Fibroblast of lung (primary cell): ENCODE results near the gene URAD. TPM values are rescaled to one million over a fixed set of nuclear protein-coding genes. Genes with fewer than 3 reads are reported as not detected.

Experiments
- DNase-seq, 2 donors: peaks; one replicate each; pipeline versions ENCODE4 v3.0.0 to v3.0.0-alpha.2; 2010; ENCODE audit warnings: low read depth in 2 of 2
- H2AFZ ChIP-seq: 2 replicates; pipeline ENCODE4 v1.5.1; 2012; ENCODE audit warnings: low read length, control low read depth, inconsistent platforms
- H3K27ac ChIP-seq: 2 replicates; pipeline ENCODE4 v1.5.1; 2011; ENCODE audit warnings: low read length, control low read depth; ENCODE audit not compliant: insufficient read depth
- H3K27me3 ChIP-seq: 2 replicates; pipeline ENCODE4 v1.5.1; 2011; ENCODE audit warnings: mild to moderate bottlenecking, low read length; ENCODE audit not compliant: control insufficient read depth, insufficient read depth
- H3K36me3 ChIP-seq: 2 replicates; pipeline ENCODE4 v1.5.1; 2011; ENCODE audit warnings: low read length; ENCODE audit not compliant: control insufficient read depth, insufficient read depth
- H3K4me1 ChIP-seq: 2 replicates; pipeline ENCODE4 v1.5.1; 2011; ENCODE audit warnings: low read length; ENCODE audit not compliant: control insufficient read depth, insufficient read depth; ENCODE audit errors: extremely low read depth
- H3K4me2 ChIP-seq: 2 replicates; pipeline ENCODE4 v1.5.1; 2011; ENCODE audit warnings: low read length, control low read depth; ENCODE audit not compliant: insufficient read depth; ENCODE audit errors: extremely low read depth
- H3K4me3 ChIP-seq, 4 experiments: fragments of 200-600 bp in 1 of 4; sonication (generic) in 1 of 4; replicated peaks in 1 of 4; 2 replicates each; pipeline ENCODE4 v1.5.1; 2011 to 2016; ENCODE audit warnings: low read length in 4 of 4, low read depth in 3 of 4, mild to moderate bottlenecking in 3 of 4, control low read depth in 2 of 4, inconsistent platforms in 1 of 4, mixed read lengths in 1 of 4; ENCODE audit not compliant: insufficient read depth in 1 of 4; ENCODE audit errors: control extremely low read depth in 1 of 4
- H3K79me2 ChIP-seq: 2 replicates; pipeline ENCODE4 v1.5.1; 2012; ENCODE audit warnings: mild to moderate bottlenecking, low read length, inconsistent platforms; ENCODE audit not compliant: control insufficient read depth, insufficient read depth
- H3K9ac ChIP-seq: 2 replicates; pipeline ENCODE4 v1.5.1; 2011; ENCODE audit warnings: mild to moderate bottlenecking, low read length, control low read depth; ENCODE audit not compliant: insufficient read depth
- H3K9me3 ChIP-seq: 2 replicates; pipeline ENCODE4 v1.5.1; 2012; ENCODE audit warnings: low read depth, low read length; ENCODE audit not compliant: control insufficient read depth, insufficient read depth
- H4K20me1 ChIP-seq: 2 replicates; pipeline ENCODE4 v1.5.1; 2011; ENCODE audit warnings: low read length; ENCODE audit not compliant: control insufficient read depth, insufficient read depth; ENCODE audit errors: extremely low read depth
- CTCF ChIP-seq, 2 donors: IDR thresholded peaks in 1 of 2; conservative IDR thresholded peaks in 1 of 2; 1 replicate in 1 of 2; 2 replicates in 1 of 2; pipeline ENCODE4 v1.5.1; 2011 to 2012; ENCODE audit warnings: low read length in 2 of 2, control low read depth in 1 of 2, inconsistent platforms in 1 of 2, low read depth in 1 of 2, mild to moderate bottlenecking in 1 of 2
- EZH2 ChIP-seq: IDR thresholded peaks from 2 replicates; pipeline ENCODE4 v1.5.1; 2012; ENCODE audit warnings: low read length, control low read depth, mild to moderate bottlenecking; ENCODE audit errors: missing control alignments
- polyA plus RNA-seq, 2 donors: library from polyadenylated mRNA; depleted of rRNA in 1 of 2; stranded (reverse) in 1 of 2; unstranded in 1 of 2; fragments of >200 nt; gene quantifications; 2 replicates each; pipeline ENCODE4 v1.2.1, GENCODE V29; 2011 to 2012; ENCODE audit warnings: missing spikeins in 1 of 2
- total RNA-seq: library from RNA; depleted of rRNA; stranded (reverse); fragments of >200 nt; gene quantifications from 2 replicates; pipeline ENCODE4 v1.2.1, GENCODE V29; 2014

The URAD gene
- total and polyA plus RNA-seq, 2 donors (not counting 1 experiment from before 2014, with no cell fraction given) = not detected

- no peaks in the 10 kb centered on the region for H3K36me3 ChIP-seq
- H3K9me3 ChIP-seq = no peaks in the 10 kb centered on the region
- DNase-seq = no peak
- no peak overlapping the region for H3K4me2 ChIP-seq
- H3K79me2 ChIP-seq = no peaks in the 10 kb centered on the region
- no peak overlapping the region for H3K4me3 ChIP-seq
- no peak overlapping the region for H2AFZ ChIP-seq
- H3K4me1 ChIP-seq = no peaks in the 10 kb centered on the region
- H4K20me1 ChIP-seq = no peaks in the 10 kb centered on the region
- TF ChIP-seq EZH2 = no peak
- no peak for TF ChIP-seq CTCF (conservative IDR thresholded peaks at IDR 0.05 in 1 of 2, IDR thresholded peaks at IDR 0.05 in 1 of 2; ENCODE audit: low read depth in 1 of 2, low read length in 2 of 2)
- H3K27me3 ChIP-seq = peaks cover 13% of the 10 kb centered on the region
- H3K27ac ChIP-seq = no peak overlapping the region
- H3K9ac ChIP-seq = no peak overlapping the region
These were observed 55.4 kb downstream of the URAD start for GRCh38 chr13:27933118-27933517.

GRCh38 chr13:27929868-27930267 lies 58.6 kb downstream of the URAD start:
- no peaks in the 10 kb centered on the region for H3K36me3 ChIP-seq
- no peak overlapping the region for H3K9ac ChIP-seq
- H3K4me3 ChIP-seq = no peak overlapping the region
- H3K4me1 ChIP-seq = no peaks in the 10 kb centered on the region
- no peaks in the 10 kb centered on the region for H4K20me1 ChIP-seq
- no peak overlapping the region for H3K27ac ChIP-seq
- no peak overlapping the region for H2AFZ ChIP-seq
- TF ChIP-seq EZH2 (no peak), CTCF (conservative IDR thresholded peaks at IDR 0.05 in 1 of 2, IDR thresholded peaks at IDR 0.05 in 1 of 2; ENCODE audit: low read depth in 1 of 2, low read length in 2 of 2) (no peak)
- H3K79me2 ChIP-seq = no peaks in the 10 kb centered on the region
- H3K9me3 ChIP-seq = no peaks in the 10 kb centered on the region
- H3K4me2 ChIP-seq = no peak overlapping the region
- DNase-seq = no peak
- peaks cover 45% of the 10 kb centered on the region for H3K27me3 ChIP-seq

- H3K4me1 ChIP-seq = no peaks in the 10 kb centered on the region
- no peaks in the 10 kb centered on the region for H3K79me2 ChIP-seq
- H4K20me1 ChIP-seq = no peaks in the 10 kb centered on the region
- TF ChIP-seq EZH2 = peak; percentile 58
- TF ChIP-seq CTCF (conservative IDR thresholded peaks at IDR 0.05 in 1 of 2, IDR thresholded peaks at IDR 0.05 in 1 of 2; ENCODE audit: low read depth in 1 of 2, low read length in 2 of 2) = no peak
- no peaks in the 10 kb centered on the region for H3K36me3 ChIP-seq
- H3K4me3 ChIP-seq = no peak overlapping the region
- no peak overlapping the region for H3K27ac ChIP-seq
- H2AFZ ChIP-seq = no peak overlapping the region
- no peaks in the 10 kb centered on the region for H3K9me3 ChIP-seq
- no peak overlapping the region for H3K9ac ChIP-seq
- H3K4me2 ChIP-seq = no peak overlapping the region
- peaks cover 51% of the 10 kb centered on the region for H3K27me3 ChIP-seq
- no peak for DNase-seq
These were observed 59.4 kb downstream of the URAD start for GRCh38 chr13:27928805-27929753.
